MM.1S (cell line): ENCODE measurements around the gene C6.

Experiments used
- DNase-seq: peaks from one replicate; pipeline ENCODE4 v3.0.0-alpha.2; 2015
- H2AFZ ChIP-seq: fragments of 300-600 bp; sonication (generic); 2 replicates; pipeline ENCODE4 v1.6.0; 2016; ENCODE audit warnings: antibody characterized with exemption, low read length
- H3F3A ChIP-seq: fragments of 300-600 bp; sonication (generic); 2 replicates; pipeline ENCODE4 v1.6.1; 2016; ENCODE audit warnings: mild to moderate bottlenecking, antibody characterized with exemption, low read length, moderate library complexity, mixed read lengths; ENCODE audit not compliant: insufficient read depth
- H3K27ac ChIP-seq: fragments of 300-600 bp; sonication (generic); 2 replicates; pipeline ENCODE4 v1.5.1; 2016; ENCODE audit warnings: mild to moderate bottlenecking, low read length
- H3K27me3 ChIP-seq: fragments of 300-600 bp; sonication (generic); replicated peaks from 2 replicates; pipeline ENCODE4 v1.6.0; 2016; ENCODE audit warnings: low read length; ENCODE audit not compliant: insufficient read depth
- H3K36me3 ChIP-seq: fragments of 300-600 bp; sonication (generic); replicated peaks from 2 replicates; pipeline ENCODE4 v1.6.1; 2016; ENCODE audit warnings: mild to moderate bottlenecking, low read length, mixed read lengths; ENCODE audit not compliant: insufficient read depth
- H3K4me1 ChIP-seq: fragments of 300-600 bp; sonication (generic); 2 replicates; pipeline ENCODE4 v1.6.1; 2016; ENCODE audit warnings: low read length, mixed read lengths
- H3K4me2 ChIP-seq: fragments of 300-600 bp; sonication (generic); 2 replicates; pipeline ENCODE4 v1.6.0; 2016; ENCODE audit warnings: low read depth, low read length
- H3K4me3 ChIP-seq: fragments of 300-600 bp; sonication (generic); 2 replicates; pipeline ENCODE4 v1.5.1; 2016; ENCODE audit warnings: low read length, mixed read lengths
- H3K79me2 ChIP-seq: fragments of 300-600 bp; sonication (generic); 2 replicates; pipeline ENCODE4 v1.6.1; 2016; ENCODE audit warnings: mixed run types, low read length, mixed read lengths
- H3K9ac ChIP-seq: fragments of 300-600 bp; sonication (generic); 2 replicates; pipeline ENCODE4 v1.6.1; 2016; ENCODE audit warnings: low read length, mixed read lengths
- H3K9me2 ChIP-seq: fragments of 300-600 bp; sonication (generic); replicated peaks from 2 replicates; pipeline ENCODE4 v1.6.1; 2016; ENCODE audit warnings: mild to moderate bottlenecking, low read length, mixed read lengths; ENCODE audit not compliant: insufficient read depth
- H3K9me3 ChIP-seq: fragments of 300-600 bp; sonication (generic); replicated peaks from 2 replicates; pipeline ENCODE4 v1.6.1; 2016; ENCODE audit warnings: mild to moderate bottlenecking, low read length, mixed read lengths; ENCODE audit not compliant: insufficient read depth
- H4K20me1 ChIP-seq: fragments of 300-600 bp; sonication (generic); 2 replicates; pipeline ENCODE4 v1.6.1; 2016; ENCODE audit warnings: mild to moderate bottlenecking, low read length, moderate library complexity, mixed read lengths; ENCODE audit not compliant: insufficient read depth
- CTCF ChIP-seq: fragments of 300-600 bp; sonication (generic); IDR thresholded peaks from 2 replicates; pipeline ENCODE4 v1.5.1; 2016; ENCODE audit warnings: antibody characterized with exemption, low read length, mixed read lengths
- EZH2 ChIP-seq: fragments of 300-600 bp; sonication (generic); optimal IDR thresholded peaks from 2 replicates; pipeline ENCODE3; 2017; ENCODE audit warnings: low read depth, mild to moderate bottlenecking, antibody characterized with exemption, low read length, mixed read lengths
- EZH2phosphoT487 ChIP-seq: fragments of 300-600 bp; sonication (generic); IDR thresholded peaks from 2 replicates; pipeline ENCODE4 v1.6.1; 2018; ENCODE audit warnings: antibody characterized with exemption, low read length

C6 gene

DNA sequence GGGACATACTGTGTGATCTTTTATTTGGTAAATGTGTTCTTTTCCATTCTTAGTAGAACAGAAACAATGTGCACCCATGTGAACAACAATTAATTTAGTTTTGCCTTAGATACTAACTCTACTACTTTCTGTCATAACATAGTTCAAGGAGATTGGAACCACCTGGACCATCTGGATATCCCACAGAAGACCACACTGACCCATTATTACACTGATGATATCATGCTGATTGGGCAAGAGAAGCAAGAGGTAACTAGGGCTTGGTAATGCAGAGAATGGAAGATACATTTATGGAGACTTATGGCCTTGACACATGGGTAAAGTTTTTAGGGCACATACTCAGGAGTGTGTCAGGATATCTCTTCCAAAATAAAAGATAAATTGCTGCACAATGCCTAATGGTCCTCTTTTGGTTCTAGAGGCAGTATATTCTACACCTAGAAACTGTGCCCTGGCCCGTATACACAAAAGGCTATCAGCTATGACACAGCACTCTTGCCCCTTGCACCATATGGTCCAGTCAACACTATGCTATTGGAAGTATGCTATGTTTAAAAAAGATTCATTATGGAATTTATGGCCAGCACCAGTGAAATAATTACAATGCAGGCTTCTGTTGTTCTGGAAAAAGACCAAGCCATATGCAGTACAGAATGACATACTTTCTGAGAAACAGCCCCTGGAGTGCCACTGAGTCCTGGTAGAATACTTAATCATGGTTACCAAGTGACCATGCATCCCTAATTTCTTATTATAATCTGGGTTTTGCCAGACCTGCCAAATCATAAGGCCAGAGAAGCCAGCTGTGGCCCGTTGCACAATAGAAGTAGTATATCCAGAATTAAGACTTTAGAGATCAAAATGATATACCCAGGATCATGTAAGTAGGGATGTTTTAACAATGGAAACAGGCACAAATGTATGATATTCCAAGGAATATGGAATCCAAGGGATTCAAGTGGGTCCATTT, 100.6 kb downstream of the C6 start:
- Histone ChIP-seq H3K9me3 (no peaks in the 10 kb centered on the region), H3K36me3 (no peaks in the 10 kb centered on the region), H3K4me1 (no peaks in the 10 kb centered on the region), H2AFZ (no peak overlapping the region), H3K4me2 (no peak overlapping the region), H4K20me1 (no peaks in the 10 kb centered on the region), H3F3A (no peaks in the 10 kb centered on the region), H3K27me3 (no peaks in the 10 kb centered on the region), H3K27ac (no peak overlapping the region), H3K9me2 (no peaks in the 10 kb centered on the region), H3K9ac (no peak overlapping the region), H3K79me2 (no peaks in the 10 kb centered on the region), H3K4me3 (no peak overlapping the region)
- DNase-seq, result no peak
- TF ChIP-seq EZH2phosphoT487 (no peak), CTCF (no peak), EZH2 (no peak)

DNA sequence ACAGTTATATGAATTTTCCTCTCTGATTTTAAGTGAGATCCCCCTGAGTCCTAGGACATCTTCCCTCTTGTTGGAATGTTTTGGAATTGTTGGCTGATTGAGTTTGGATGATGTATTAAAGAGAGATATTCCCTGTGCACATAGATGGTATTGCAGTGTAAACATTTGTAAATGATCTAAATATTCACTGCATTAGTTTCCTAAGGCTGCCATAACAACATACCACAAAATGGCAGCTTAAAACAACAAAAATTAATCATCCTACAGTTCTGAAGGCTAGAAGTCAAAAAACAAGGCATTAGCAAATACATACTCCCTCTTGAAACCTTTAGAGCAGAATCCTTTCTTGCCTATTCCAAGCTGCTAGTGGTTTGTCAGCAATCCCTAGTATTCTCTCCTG, 104.1 kb downstream of the C6 start:
- TF ChIP-seq CTCF (no peak), EZH2phosphoT487 (no peak), EZH2 (no peak)
- Histone ChIP-seq H3K4me2 (no peak overlapping the region), H3K36me3 (no peaks in the 10 kb centered on the region), H4K20me1 (no peaks in the 10 kb centered on the region), H3K9me3 (no peaks in the 10 kb centered on the region), H3K79me2 (no peaks in the 10 kb centered on the region), H2AFZ (no peak overlapping the region), H3K4me1 (no peaks in the 10 kb centered on the region), H3K4me3 (no peak overlapping the region), H3K9ac (no peak overlapping the region), H3K27ac (no peak overlapping the region), H3K9me2 (no peaks in the 10 kb centered on the region), H3F3A (no peaks in the 10 kb centered on the region), H3K27me3 (no peaks in the 10 kb centered on the region)
- DNase-seq, result no peak

DNA sequence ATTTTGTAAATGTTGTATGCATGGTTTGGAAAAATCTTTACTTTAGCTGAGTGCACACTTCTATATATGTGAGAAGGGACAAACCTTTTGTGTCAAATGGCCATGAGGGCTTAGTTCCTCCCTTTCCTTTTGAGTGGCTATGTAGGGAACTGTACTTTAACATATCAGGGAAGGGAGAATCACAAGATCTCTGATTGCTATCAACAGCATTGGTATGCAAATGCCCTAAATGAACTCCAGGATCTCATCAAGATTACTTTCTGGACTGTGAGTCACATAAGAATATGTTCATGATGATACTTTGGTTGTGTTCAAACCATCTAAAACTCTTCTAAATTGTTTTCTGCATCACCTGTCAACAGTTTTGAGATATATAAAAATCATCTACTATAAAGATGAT, 111.0 kb downstream of the C6 start:
- Histone ChIP-seq H3K4me1 (no peaks in the 10 kb centered on the region), H3K9me3 (no peaks in the 10 kb centered on the region), H3K4me3 (no peak overlapping the region), H3K4me2 (no peak overlapping the region), H3K27me3 (no peaks in the 10 kb centered on the region), H3K9me2 (no peaks in the 10 kb centered on the region), H2AFZ (no peak overlapping the region), H3K27ac (no peak overlapping the region), H3K9ac (no peak overlapping the region), H3F3A (no peaks in the 10 kb centered on the region), H4K20me1 (no peaks in the 10 kb centered on the region), H3K36me3 (no peaks in the 10 kb centered on the region), H3K79me2 (no peaks in the 10 kb centered on the region)
- TF ChIP-seq EZH2 (no peak), EZH2phosphoT487 (no peak), CTCF (no peak)
- no peak for DNase-seq
